ENCODE results near the gene OPA3.
A peak's percentile ranks its signal among the peaks of the same experiment; 100 is the strongest.

GRCh38 chr19:45506246-45506988 lies 78.2 kb downstream of the OPA3 start:
- TF ChIP-seq CTCF (IDR thresholded peaks at IDR 0.05): peak in 2 of 3 donors; percentile 7 to 36
- peak in 2 of 3 donors; percentile 49 to 74 for TF ChIP-seq POLR2AphosphoS5 (IDR thresholded peaks at IDR 0.05)
- TF ChIP-seq POLR2A (IDR thresholded peaks at IDR 0.05): peak; percentile 65
